ENCODE data around the gene PPM1A. TPM values are rescaled to one million over a fixed set of nuclear protein-coding genes. Genes with fewer than 3 reads are reported as not detected.

Gene PPM1A
- total and polyA plus RNA-seq, 8 donors, result 13.6 to 95.5 (median 32.7) TPM

DNA sequence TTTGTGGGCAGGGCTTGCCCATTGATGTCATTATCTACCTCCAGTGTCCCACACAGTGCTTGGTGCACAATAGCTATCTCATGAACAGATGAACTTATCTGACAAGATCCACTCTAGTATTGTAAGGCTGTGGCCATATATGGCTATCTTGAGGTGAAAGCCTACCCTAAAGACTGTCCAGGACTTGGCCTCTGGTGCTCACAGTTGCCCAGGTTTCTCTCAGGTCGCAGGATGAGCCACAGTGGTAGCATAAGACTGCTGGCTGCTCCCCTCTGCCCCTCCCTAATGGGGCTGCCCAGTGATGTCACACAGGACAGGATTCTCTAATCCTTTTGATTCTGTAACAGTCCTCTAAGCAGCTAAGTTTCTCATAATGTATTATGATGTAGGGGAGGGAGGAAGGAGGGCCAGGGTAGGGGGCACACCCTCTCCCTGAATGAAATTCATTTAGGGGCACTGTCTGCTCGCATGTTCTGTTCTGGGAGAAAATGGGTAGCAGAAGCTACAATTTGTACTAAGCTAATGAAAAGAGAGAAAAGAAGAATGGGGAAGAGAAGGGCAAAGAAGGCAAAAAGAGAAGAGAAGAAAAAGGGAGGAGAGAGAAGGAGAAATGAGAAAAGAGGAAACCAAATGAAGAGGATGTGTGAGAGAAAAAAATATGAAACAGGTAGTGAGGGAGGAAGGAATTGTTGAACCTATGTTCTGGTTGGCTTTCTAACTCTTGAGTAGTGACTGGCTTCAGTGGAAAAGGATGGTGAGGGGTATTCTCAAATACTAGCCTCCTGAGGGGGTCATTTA, 3.4 kb upstream of the PPM1A start:
- peaks cover 2 to 18% (median 12%) of the 10 kb centered on the region in 4 donors for H3K4me1 ChIP-seq
- no peaks in the 10 kb centered on the region for H3K36me3 ChIP-seq
- WGBS, 5 donors, result 61 to 81% (median 70%) methylated on average over 2 of the region's 2 CpGs
- intact Hi-C loops (cut with DNase I; ENCODE audit: low total_unique reads), result no loop called here
- no peak for TF ChIP-seq POLR2AphosphoS5 (IDR thresholded peaks at IDR 0.05)
- TF ChIP-seq, protein P1, sequence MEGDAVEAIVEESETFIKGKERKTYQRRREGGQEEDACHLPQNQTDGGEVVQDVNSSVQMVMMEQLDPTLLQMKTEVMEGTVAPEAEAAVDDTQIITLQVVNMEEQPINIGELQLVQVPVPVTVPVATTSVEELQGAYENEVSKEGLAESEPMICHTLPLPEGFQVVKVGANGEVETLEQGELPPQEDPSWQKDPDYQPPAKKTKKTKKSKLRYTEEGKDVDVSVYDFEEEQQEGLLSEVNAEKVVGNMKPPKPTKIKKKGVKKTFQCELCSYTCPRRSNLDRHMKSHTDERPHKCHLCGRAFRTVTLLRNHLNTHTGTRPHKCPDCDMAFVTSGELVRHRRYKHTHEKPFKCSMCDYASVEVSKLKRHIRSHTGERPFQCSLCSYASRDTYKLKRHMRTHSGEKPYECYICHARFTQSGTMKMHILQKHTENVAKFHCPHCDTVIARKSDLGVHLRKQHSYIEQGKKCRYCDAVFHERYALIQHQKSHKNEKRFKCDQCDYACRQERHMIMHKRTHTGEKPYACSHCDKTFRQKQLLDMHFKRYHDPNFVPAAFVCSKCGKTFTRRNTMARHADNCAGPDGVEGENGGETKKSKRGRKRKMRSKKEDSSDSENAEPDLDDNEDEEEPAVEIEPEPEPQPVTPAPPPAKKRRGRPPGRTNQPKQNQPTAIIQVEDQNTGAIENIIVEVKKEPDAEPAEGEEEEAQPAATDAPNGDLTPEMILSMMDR (IDR thresholded peaks at IDR 0.05), result no peak
- no peak for TF ChIP-seq EP300 (IDR thresholded peaks at IDR 0.05)
- TF ChIP-seq POLR2A (IDR thresholded peaks at IDR 0.05), result no peak
- peak overlapping the region in 1 of 5 donors; percentile 43 for H3K27ac ChIP-seq
- H3K9me3 ChIP-seq, result no peaks in the 10 kb centered on the region
- no peak for DNase-seq
- H3K27me3 ChIP-seq, result no peaks in the 10 kb centered on the region
- no peak overlapping the region for H3K4me3 ChIP-seq

DNA sequence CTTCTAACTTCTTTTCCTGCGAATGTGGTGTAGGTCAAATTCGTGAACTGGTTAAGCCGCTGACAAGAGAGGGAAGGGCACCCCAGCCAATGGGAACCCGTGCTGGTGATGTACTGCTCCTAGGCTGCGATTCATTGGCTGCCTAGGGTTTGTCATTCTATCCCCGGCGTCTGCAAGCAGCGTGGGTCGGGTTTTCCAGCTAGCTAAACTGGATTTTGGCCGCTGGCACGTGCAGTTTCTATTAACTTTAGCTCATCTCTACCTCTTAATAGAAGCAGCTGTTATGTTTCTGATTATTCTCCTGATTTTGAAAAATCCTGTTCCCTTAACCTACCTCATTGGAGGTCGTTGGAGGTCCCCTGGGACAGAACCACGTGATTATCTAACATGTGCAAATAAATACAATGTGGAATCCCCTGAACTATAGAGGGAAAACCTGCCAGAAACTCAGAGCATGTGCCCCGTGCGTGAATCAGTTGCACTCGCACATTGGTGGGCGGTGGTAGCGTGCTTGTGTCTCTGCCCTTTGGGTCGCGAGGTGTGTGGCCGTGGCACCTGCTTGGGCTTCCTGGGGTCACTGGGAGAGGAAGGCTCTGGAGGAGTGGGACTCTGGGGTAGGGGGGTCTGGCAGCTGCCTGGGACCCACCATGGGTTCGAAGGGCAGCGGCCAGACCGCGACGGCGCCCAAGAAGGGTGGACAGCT, 876 bp upstream of the PPM1A start:
- Histone ChIP-seq H3K4me3 (peak overlapping the region; percentile 82 to 94 (median 87)), H3K9me3 (no peaks in the 10 kb centered on the region), H3K36me3 (no peaks in the 10 kb centered on the region), H3K27me3 (no peaks in the 10 kb centered on the region), H3K27ac (peak overlapping the region; percentile 100), H3K4me1 (peaks cover 13 to 43% (median 36%) of the 10 kb centered on the region in 4 donors)
- WGBS, 5 donors, result 0 to 1% (median 0%) methylated on average over 21 to 27 of the region's 27 CpGs
- TF ChIP-seq POLR2AphosphoS5 (IDR thresholded peaks at IDR 0.05) (peak; percentile 27 to 87 (median 79)), EP300 (IDR thresholded peaks at IDR 0.05) (no peak), POLR2A (IDR thresholded peaks at IDR 0.05) (peak in 1 of 4 donors; percentile 27)
- TF ChIP-seq, protein P1 (IDR thresholded peaks at IDR 0.05), result no peak
- intact Hi-C loops (cut with DNase I; ENCODE audit: low total_unique reads), result no loop called here
- peak; percentile 90 to 98 for DNase-seq

DNA sequence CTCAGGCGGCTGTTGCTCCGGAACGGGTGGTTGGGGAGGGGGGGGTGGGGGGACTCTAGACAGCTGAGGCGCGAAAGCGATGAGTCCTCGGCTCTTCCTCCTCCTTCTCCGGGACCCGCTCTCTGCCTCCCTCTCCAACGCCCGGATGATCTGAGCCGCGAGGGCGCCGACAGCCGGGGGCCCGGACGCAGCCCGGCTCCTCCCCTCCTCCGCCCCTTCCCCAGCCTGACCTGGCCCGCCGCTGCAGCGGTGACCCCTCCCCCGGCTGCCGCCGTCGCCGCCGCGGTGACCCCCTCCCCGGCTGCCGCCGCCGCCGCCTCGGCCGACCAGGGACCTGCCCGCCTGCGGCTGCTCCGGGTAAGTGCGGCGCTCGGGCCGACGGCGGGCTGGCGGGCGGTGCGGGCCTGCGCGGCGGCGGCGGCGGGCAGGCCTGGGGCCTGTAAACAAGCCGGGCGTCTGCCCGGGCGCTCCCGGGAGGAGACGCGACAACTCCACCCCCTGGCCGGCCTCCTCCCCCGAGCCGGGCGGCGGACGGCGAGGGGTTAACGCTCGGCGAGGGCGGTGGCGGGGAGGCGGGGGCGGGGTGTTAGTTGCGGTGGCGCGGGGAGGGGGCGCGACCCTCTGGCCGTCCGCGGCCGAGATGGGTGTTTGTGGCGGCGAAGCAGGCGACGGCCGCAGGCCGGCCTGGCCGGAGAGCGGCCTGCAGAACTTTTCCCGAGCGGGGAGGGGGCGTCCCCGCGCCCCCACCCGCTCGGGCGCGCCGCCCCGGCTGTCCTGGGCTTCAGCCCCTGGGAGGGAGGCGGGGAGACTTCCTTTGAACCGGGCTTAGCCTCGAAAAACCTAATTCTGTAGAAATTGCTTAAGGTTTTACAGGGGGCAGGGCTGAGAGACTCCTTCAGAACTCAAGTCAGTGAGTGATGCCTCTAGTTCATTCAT, 568 bp downstream of the PPM1A start:
- intact Hi-C loops (cut with DNase I; ENCODE audit: low total_unique reads), result no loop called here
- DNase-seq, result peak; percentile 75 to 93
- Histone ChIP-seq H3K4me3 (peak overlapping the region; percentile 82 to 94 (median 87)), H3K9me3 (no peaks in the 10 kb centered on the region), H3K27ac (peak overlapping the region; percentile 100), H3K27me3 (no peaks in the 10 kb centered on the region), H3K4me1 (peaks cover 20 to 58% (median 45%) of the 10 kb centered on the region in 4 donors), H3K36me3 (no peaks in the 10 kb centered on the region)
- WGBS, 5 donors, result 0 to 2% (median 1%) methylated on average over 17 to 106 of the region's 107 CpGs
- TF ChIP-seq, protein P1 (IDR thresholded peaks at IDR 0.05), result no peak
- TF ChIP-seq POLR2AphosphoS5 (IDR thresholded peaks at IDR 0.05), result peak in 1 of 3 donors; percentile 19

All from stomach (tissue), 9 donors.